Chondrocyte (in vitro differentiated cells): ENCODE measurements around the gene ZSCAN18. TPM values are rescaled to one million over a fixed set of nuclear protein-coding genes. Genes with fewer than 3 reads are reported as not detected.
A peak's percentile ranks its signal among the peaks of the same experiment; 100 is the strongest.

ENCODE experiments used
- DNase-seq: peaks from one replicate; pipeline ENCODE4 v3.0.0; 2021; ENCODE audit warnings: mixed read lengths, low spot score
- H3K27ac Mint-ChIP-seq: one replicate; pipeline ENCODE4 v1.8.0; 2021; ENCODE audit warnings: mild to moderate bottlenecking, moderate library complexity, mixed read lengths; ENCODE audit not compliant: unreplicated experiment
- H3K27me3 Mint-ChIP-seq: 2 replicates; pipeline ENCODE4 v1.8.0; 2021; ENCODE audit warnings: low read depth, mixed read lengths
- H3K36me3 Mint-ChIP-seq: 2 replicates; pipeline ENCODE4 v1.8.0; 2021; ENCODE audit warnings: low read depth, mixed read lengths
- H3K4me1 Mint-ChIP-seq: 2 replicates; pipeline ENCODE4 v1.8.0; 2021; ENCODE audit warnings: low read depth, mild to moderate bottlenecking, mixed read lengths
- H3K4me3 Mint-ChIP-seq: one replicate; pipeline ENCODE4 v1.8.0; 2021; ENCODE audit warnings: mild to moderate bottlenecking, moderate library complexity, mixed read lengths; ENCODE audit not compliant: unreplicated experiment
- H3K9me3 Mint-ChIP-seq: 2 replicates; pipeline ENCODE4 v1.8.0; 2021; ENCODE audit warnings: low read depth, mixed read lengths
- CTCF ChIP-seq: fragments of 200-600 bp; sonication (generic); IDR thresholded peaks from 2 replicates; pipeline ENCODE4 v1.5.0; 2021; ENCODE audit warnings: antibody characterized with exemption, mild to moderate bottlenecking, moderate library complexity
- total RNA-seq: library from RNA; stranded (reverse); gene quantifications from 3 replicates; pipeline ENCODE4 v1.2.1, GENCODE V29; 2021

Gene ZSCAN18
- total RNA-seq, 1 donor from 2014 or later, result 39.4 TPM

- TF ChIP-seq CTCF, result no peak
- Mint-ChIP-seq H3K4me3 (no peak overlapping the region), H3K27me3 (no peaks in the 10 kb centered on the region), H3K9me3 (peaks cover 25% of the 10 kb centered on the region), H3K27ac (peak overlapping the region; percentile 54), H3K36me3 (peaks cover 1% of the 10 kb centered on the region), H3K4me1 (no peaks in the 10 kb centered on the region)
- no peak for DNase-seq
These were observed 55.3 kb downstream of the ZSCAN18 start for GRCh38 chr19:58042495-58043340.

GRCh38 chr19:58040751-58041525 is 57.1 kb downstream of the ZSCAN18 start:
- Mint-ChIP-seq H3K36me3 (peaks cover 1% of the 10 kb centered on the region), H3K27ac (no peak overlapping the region), H3K9me3 (peaks cover 26% of the 10 kb centered on the region), H3K4me1 (no peaks in the 10 kb centered on the region), H3K27me3 (no peaks in the 10 kb centered on the region), H3K4me3 (no peak overlapping the region)
- DNase-seq, result no peak
- TF ChIP-seq CTCF, result no peak

GRCh38 chr19:58038688-58039204 is 59.3 kb downstream of the ZSCAN18 start:
- H3K36me3 Mint-ChIP-seq, result no peaks in the 10 kb centered on the region
- DNase-seq, result no peak
- H3K9me3 Mint-ChIP-seq, result peaks cover 28% of the 10 kb centered on the region
- H3K4me1 Mint-ChIP-seq, result no peaks in the 10 kb centered on the region
- TF ChIP-seq CTCF, result no peak
- no peak overlapping the region for H3K4me3 Mint-ChIP-seq
- no peaks in the 10 kb centered on the region for H3K27me3 Mint-ChIP-seq
- H3K27ac Mint-ChIP-seq, result no peak overlapping the region

- Mint-ChIP-seq H3K27ac (no peak overlapping the region), H3K4me1 (no peaks in the 10 kb centered on the region), H3K9me3 (peaks cover 23% of the 10 kb centered on the region), H3K4me3 (no peak overlapping the region), H3K27me3 (no peaks in the 10 kb centered on the region), H3K36me3 (no peaks in the 10 kb centered on the region)
- TF ChIP-seq CTCF, result no peak
- DNase-seq, result no peak
These were observed 59.9 kb downstream of the ZSCAN18 start for GRCh38 chr19:58037927-58038687.

- H3K4me1 Mint-ChIP-seq, result no peaks in the 10 kb centered on the region
- no peaks in the 10 kb centered on the region for H3K36me3 Mint-ChIP-seq
- no peaks in the 10 kb centered on the region for H3K27me3 Mint-ChIP-seq
- H3K9me3 Mint-ChIP-seq, result peaks cover 16% of the 10 kb centered on the region
- no peak overlapping the region for H3K4me3 Mint-ChIP-seq
- no peak for TF ChIP-seq CTCF
- no peak overlapping the region for H3K27ac Mint-ChIP-seq
- DNase-seq, result no peak
These were observed 62.2 kb downstream of the ZSCAN18 start for GRCh38 chr19:58035863-58036262.
